Naive thymus-derived CD8-positive, alpha-beta T cell (primary cell): ENCODE results near the gene CMIP. TPM values are rescaled to one million over a fixed set of nuclear protein-coding genes. Genes with fewer than 3 reads are reported as not detected.

Experiments
- ATAC-seq, 2 donors: fragments of 150-1000 bp; cut with Tn5 transposase in 1 of 2; sonication (Bioruptor Pico), chemical (Tn5 transposase) in 1 of 2; 1 replicate in 1 of 2; 2 replicates in 1 of 2; pipeline ENCODE4 v1.10.0; 2021; ENCODE audit warnings: mild to moderate bottlenecking in 2 of 2, moderate library complexity in 2 of 2
- POLR2A ChIA-PET: fragments of 350-600 bp; sonication (Branson Sonifier 250); formaldehyde crosslinking; loops from one replicate; lab custom pipeline; 2021; ENCODE audit warnings: antibody characterized with exemption; lab: Charles Lee
- DNase-seq, 10 donors: peaks; one replicate each; pipeline versions ENCODE4 v3.0.0 to v3.0.0-alpha.2; 2020 to 2022
- H3K27ac Mint-ChIP-seq, 10 donors: one replicate each; pipeline ENCODE4 v1.8.0; 2020 to 2022; ENCODE audit warnings: mild to moderate bottlenecking in 10 of 10, mixed read lengths in 10 of 10, moderate library complexity in 4 of 10, inconsistent platforms in 1 of 10
- H3K27me3 Mint-ChIP-seq, 5 donors: one replicate each; pipeline ENCODE4 v1.8.0; 2021 to 2022; ENCODE audit warnings: mixed read lengths in 5 of 5
- H3K36me3 Mint-ChIP-seq, 3 donors: one replicate each; pipeline ENCODE4 v1.8.0; 2020 to 2022; ENCODE audit warnings: mixed read lengths in 3 of 3, mild to moderate bottlenecking in 2 of 3, inconsistent platforms in 1 of 3
- H3K4me1 Mint-ChIP-seq, 4 donors: one replicate each; pipeline ENCODE4 v1.8.0; 2021 to 2022; ENCODE audit warnings: mixed read lengths in 4 of 4
- H3K4me3 Mint-ChIP-seq, 10 donors: one replicate each; pipeline ENCODE4 v1.8.0; 2020 to 2022; ENCODE audit warnings: mild to moderate bottlenecking in 10 of 10, mixed read lengths in 10 of 10, moderate library complexity in 6 of 10, inconsistent platforms in 1 of 10
- H3K9me3 Mint-ChIP-seq, 9 donors: one replicate each; pipeline ENCODE4 v1.8.0; 2020 to 2022; ENCODE audit warnings: mixed read lengths in 9 of 9, mild to moderate bottlenecking in 3 of 9, inconsistent platforms in 1 of 9, moderate library complexity in 1 of 9
- polyA plus RNA-seq, 3 donors: library from polyadenylated mRNA; unstranded; fragments of 300-500 nt; fragmentation: Illumina TruSeq; gene quantifications; one replicate each; pipeline ENCODE4 v1.2.3, GENCODE V29; 2021
- total RNA-seq, 8 experiments: library from RNA in 2 of 8; stranded (reverse) in 2 of 8; gene quantifications; one replicate each; pipeline ENCODE4 v1.2.3 and lab custom pipeline; 2021 to 2026

CMIP gene
- total and polyA plus RNA-seq, 5 experiments from 2014 or later, result 0.31 to 41.5 (median 1.3) TPM

GRCh38 chr16:81551151-81551808 is 106.7 kb downstream of the CMIP start:
- peaks cover 0 to 3% (median 2%) of the 10 kb centered on the region in 3 donors for H3K36me3 Mint-ChIP-seq
- ATAC-seq (no peak), DNase-seq (no peak)
- peaks cover 26 to 70% (median 61%) of the 10 kb centered on the region in 4 donors for H3K4me1 Mint-ChIP-seq
- H3K4me3 Mint-ChIP-seq, result peak overlapping the region in 1 of 10 donors; percentile 45
- POLR2A ChIA-PET, result no interaction called here
- peak overlapping the region in 6 of 10 donors; percentile 3 to 83 (median 48) for H3K27ac Mint-ChIP-seq
- no peaks in the 10 kb centered on the region for H3K27me3 Mint-ChIP-seq
- no peaks in the 10 kb centered on the region for H3K9me3 Mint-ChIP-seq

GRCh38 chr16:81551821-81552304 is 107.3 kb downstream of the CMIP start:
- Mint-ChIP-seq H3K9me3 (no peaks in the 10 kb centered on the region), H3K4me3 (no peak overlapping the region), H3K27me3 (no peaks in the 10 kb centered on the region), H3K4me1 (peaks cover 25 to 69% (median 61%) of the 10 kb centered on the region in 4 donors), H3K27ac (peak overlapping the region in 5 of 10 donors; percentile 3 to 80 (median 64)), H3K36me3 (peaks cover 0 to 5% (median 2%) of the 10 kb centered on the region in 3 donors)
- ATAC-seq, result no peak
- POLR2A ChIA-PET, result no interaction called here
- DNase-seq, result no peak

GRCh38 chr16:81552743-81553079 is 108.1 kb downstream of the CMIP start:
- Mint-ChIP-seq H3K4me1 (peaks cover 23 to 67% (median 56%) of the 10 kb centered on the region in 4 donors), H3K4me3 (no peak overlapping the region)

GRCh38 chr16:81553080-81553813 is 108.6 kb downstream of the CMIP start:
- H3K9me3 Mint-ChIP-seq, result no peaks in the 10 kb centered on the region
- no peak overlapping the region for H3K4me3 Mint-ChIP-seq
- peak overlapping the region in 3 of 10 donors; percentile 28 to 71 (median 51) for H3K27ac Mint-ChIP-seq
- POLR2A ChIA-PET, result no interaction called here
- no peak for ATAC-seq
- no peak for DNase-seq
- peaks cover 0 to 5% (median 2%) of the 10 kb centered on the region in 3 donors for H3K36me3 Mint-ChIP-seq
- H3K27me3 Mint-ChIP-seq, result no peaks in the 10 kb centered on the region
- H3K4me1 Mint-ChIP-seq, result peaks cover 27 to 72% (median 59%) of the 10 kb centered on the region in 4 donors

More at GRCh38 chr16:81552743-81553079, 108.1 kb downstream of the CMIP start:
- Mint-ChIP-seq H3K9me3 (no peaks in the 10 kb centered on the region), H3K27ac (peak overlapping the region in 3 of 10 donors; percentile 25 to 80 (median 71)), H3K36me3 (peaks cover 0 to 5% (median 2%) of the 10 kb centered on the region in 3 donors), H3K27me3 (no peaks in the 10 kb centered on the region)
- POLR2A ChIA-PET, result no interaction called here
- ATAC-seq, result no peak
- no peak for DNase-seq

GRCh38 chr16:81553814-81554675 is 109.4 kb downstream of the CMIP start:
- peaks cover 0 to 5% (median 2%) of the 10 kb centered on the region in 3 donors for H3K36me3 Mint-ChIP-seq
- peak in 1 of 10 donors; percentile 42 for DNase-seq
- H3K27me3 Mint-ChIP-seq, result no peaks in the 10 kb centered on the region
- H3K9me3 Mint-ChIP-seq, result no peaks in the 10 kb centered on the region
- H3K27ac Mint-ChIP-seq, result peak overlapping the region in 4 of 10 donors; percentile 28 to 82 (median 76)
- POLR2A ChIA-PET, result no interaction called here
- no peak for ATAC-seq
- H3K4me1 Mint-ChIP-seq, result peaks cover 25 to 71% (median 59%) of the 10 kb centered on the region in 4 donors
- no peak overlapping the region for H3K4me3 Mint-ChIP-seq

GRCh38 chr16:81554979-81555378 is 110.4 kb downstream of the CMIP start:
- Mint-ChIP-seq H3K36me3 (peaks cover 0 to 5% (median 2%) of the 10 kb centered on the region in 3 donors), H3K27ac (peak overlapping the region in 2 of 10 donors; percentile 24 to 29)

GRCh38 chr16:81555660-81556059 is 111.1 kb downstream of the CMIP start:
- Mint-ChIP-seq H3K27ac (peak overlapping the region in 2 of 10 donors; percentile 37 to 39), H3K4me3 (no peak overlapping the region), H3K36me3 (peaks cover 0 to 5% (median 2%) of the 10 kb centered on the region in 3 donors), H3K27me3 (no peaks in the 10 kb centered on the region), H3K4me1 (peaks cover 24 to 66% (median 58%) of the 10 kb centered on the region in 4 donors), H3K9me3 (no peaks in the 10 kb centered on the region)
- DNase-seq, result no peak
- POLR2A ChIA-PET, result no interaction called here
- ATAC-seq, result no peak

More at GRCh38 chr16:81554979-81555378, 110.4 kb downstream of the CMIP start:
- Mint-ChIP-seq H3K4me1 (peaks cover 25 to 63% (median 59%) of the 10 kb centered on the region in 4 donors), H3K4me3 (no peak overlapping the region), H3K27me3 (no peaks in the 10 kb centered on the region), H3K9me3 (no peaks in the 10 kb centered on the region)
- DNase-seq (peak in 1 of 10 donors; percentile 27), ATAC-seq (no peak)
- POLR2A ChIA-PET, result no interaction called here

- H3K36me3 Mint-ChIP-seq, result peaks cover 0 to 5% (median 0%) of the 10 kb centered on the region in 3 donors
- peak in 1 of 10 donors; percentile 1 for DNase-seq
- H3K4me1 Mint-ChIP-seq, result peaks cover 18 to 67% (median 54%) of the 10 kb centered on the region in 4 donors
- H3K4me3 Mint-ChIP-seq, result no peak overlapping the region
- H3K9me3 Mint-ChIP-seq, result no peaks in the 10 kb centered on the region
- ATAC-seq, result no peak
- POLR2A ChIA-PET, result no interaction called here
- H3K27me3 Mint-ChIP-seq, result no peaks in the 10 kb centered on the region
- H3K27ac Mint-ChIP-seq, result peak overlapping the region in 2 of 10 donors; percentile 14 to 60
Measured at GRCh38 chr16:81556715-81557284, 112.2 kb downstream of the CMIP start.

- H3K36me3 Mint-ChIP-seq, result peaks cover 0 to 5% (median 0%) of the 10 kb centered on the region in 3 donors
- peaks cover 13 to 56% (median 48%) of the 10 kb centered on the region in 4 donors for H3K4me1 Mint-ChIP-seq
- H3K4me3 Mint-ChIP-seq, result no peak overlapping the region
- no peaks in the 10 kb centered on the region for H3K9me3 Mint-ChIP-seq
- ATAC-seq (no peak), DNase-seq (no peak)
- POLR2A ChIA-PET, result no interaction called here
- peak overlapping the region in 2 of 10 donors; percentile 48 to 56 for H3K27ac Mint-ChIP-seq
- H3K27me3 Mint-ChIP-seq, result no peaks in the 10 kb centered on the region
Measured at GRCh38 chr16:81558077-81558443, 113.5 kb downstream of the CMIP start.

GRCh38 chr16:81558444-81559175 is 114.0 kb downstream of the CMIP start:
- H3K36me3 Mint-ChIP-seq, result peaks cover 0 to 5% (median 0%) of the 10 kb centered on the region in 3 donors
- DNase-seq (no peak), ATAC-seq (no peak)
- H3K9me3 Mint-ChIP-seq, result no peaks in the 10 kb centered on the region
- POLR2A ChIA-PET, result no interaction called here
- peak overlapping the region in 3 of 10 donors; percentile 4 to 48 (median 18) for H3K27ac Mint-ChIP-seq
- H3K4me3 Mint-ChIP-seq, result no peak overlapping the region
- H3K4me1 Mint-ChIP-seq, result peaks cover 13 to 51% (median 44%) of the 10 kb centered on the region in 4 donors
- no peaks in the 10 kb centered on the region for H3K27me3 Mint-ChIP-seq

- ATAC-seq, result no peak
- Mint-ChIP-seq H3K4me3 (no peak overlapping the region), H3K36me3 (peaks cover 0 to 4% (median 2%) of the 10 kb centered on the region in 3 donors), H3K27ac (peak overlapping the region in 4 of 10 donors; percentile 22 to 52 (median 36)), H3K9me3 (no peaks in the 10 kb centered on the region), H3K27me3 (no peaks in the 10 kb centered on the region), H3K4me1 (peaks cover 10 to 42% (median 38%) of the 10 kb centered on the region in 4 donors)
- POLR2A ChIA-PET, result no interaction called here
- DNase-seq, result no peak
Measured at GRCh38 chr16:81560979-81561657, 116.5 kb downstream of the CMIP start.
